Dendritic cell treated with granulocyte-macrophage colony-stimulating factor and Interleukin-4, amounts not matched to agents 40 ng/mL and 50 ng/mL, for 4 days (primary cell): ENCODE data around the gene CCDC81.

Source experiments
- H3K27ac Mint-ChIP-seq: one replicate; pipeline ENCODE4 v1.8.0; 2022; ENCODE audit warnings: mild to moderate bottlenecking, mixed read lengths
- H3K27me3 Mint-ChIP-seq: one replicate; pipeline ENCODE4 v1.8.0; 2022; ENCODE audit warnings: mild to moderate bottlenecking, mixed read lengths
- H3K36me3 Mint-ChIP-seq: one replicate; pipeline ENCODE4 v1.8.0; 2022; ENCODE audit warnings: low read depth, mixed read lengths
- H3K4me1 Mint-ChIP-seq: one replicate; pipeline ENCODE4 v1.8.0; 2022; ENCODE audit warnings: low read depth, mixed read lengths
- H3K4me3 Mint-ChIP-seq: one replicate; pipeline ENCODE4 v1.8.0; 2022; ENCODE audit warnings: mild to moderate bottlenecking, moderate library complexity, mixed read lengths
- H3K9me3 Mint-ChIP-seq: one replicate; pipeline ENCODE4 v1.8.0; 2022; ENCODE audit warnings: mixed read lengths
- intact Hi-C: fragments of 100-400 bp; cut with micrococcal nuclease; formaldehyde crosslinking; loops from one replicate; pipeline ENCODE4 v1.15.0; 2022

Gene CCDC81

DNA sequence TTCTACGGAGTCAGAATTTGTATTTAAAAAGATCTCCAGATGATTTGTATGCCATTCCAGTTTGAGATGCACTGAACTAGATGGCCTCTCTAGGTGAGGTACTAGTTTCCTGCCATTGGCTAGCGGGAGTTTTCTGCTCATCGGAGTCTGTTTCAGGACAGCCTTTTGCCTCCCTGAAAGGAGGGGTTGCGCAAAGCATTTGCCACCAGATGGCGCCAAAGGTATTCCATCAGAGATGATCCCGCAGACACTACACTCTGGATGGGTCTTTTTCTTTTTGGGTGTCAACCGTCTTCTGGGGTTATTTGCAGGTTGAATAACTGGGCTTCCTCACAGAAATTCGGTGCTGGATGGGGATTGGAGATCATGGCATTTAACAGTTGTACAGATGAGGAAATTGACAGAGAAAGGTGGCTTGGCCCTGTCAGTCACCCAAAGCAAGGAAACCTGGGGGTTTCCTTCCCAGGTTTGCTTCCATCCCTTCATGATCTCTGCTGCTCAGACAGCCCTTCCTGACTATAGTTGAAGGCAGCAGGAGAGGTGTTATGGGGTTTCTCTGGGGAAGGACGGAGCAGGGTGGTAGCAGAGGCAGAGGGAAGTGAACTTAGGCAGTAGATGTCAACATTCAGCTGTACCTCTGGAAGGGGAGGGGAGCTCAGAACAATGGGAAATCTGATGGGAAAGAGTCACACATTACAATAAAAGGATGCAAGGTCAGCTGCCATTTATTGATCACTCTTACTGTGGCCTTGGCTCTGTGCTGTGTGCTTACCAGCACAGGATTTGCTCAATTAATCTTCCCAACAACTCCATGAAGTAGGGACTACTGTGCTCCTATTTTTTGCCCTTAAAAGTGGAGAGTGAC is 81.6 kb downstream of the CCDC81 start:
- Mint-ChIP-seq H3K27ac (no peak overlapping the region), H3K9me3 (no peaks in the 10 kb centered on the region), H3K4me1 (peaks cover 21% of the 10 kb centered on the region), H3K36me3 (no peaks in the 10 kb centered on the region), H3K27me3 (no peaks in the 10 kb centered on the region), H3K4me3 (no peak overlapping the region)
- intact Hi-C loops, result loop anchor here (1.0 kb wide), 2 partner anchors 152 to 362 kb away; no protein-coding TSS in a partner anchor

DNA sequence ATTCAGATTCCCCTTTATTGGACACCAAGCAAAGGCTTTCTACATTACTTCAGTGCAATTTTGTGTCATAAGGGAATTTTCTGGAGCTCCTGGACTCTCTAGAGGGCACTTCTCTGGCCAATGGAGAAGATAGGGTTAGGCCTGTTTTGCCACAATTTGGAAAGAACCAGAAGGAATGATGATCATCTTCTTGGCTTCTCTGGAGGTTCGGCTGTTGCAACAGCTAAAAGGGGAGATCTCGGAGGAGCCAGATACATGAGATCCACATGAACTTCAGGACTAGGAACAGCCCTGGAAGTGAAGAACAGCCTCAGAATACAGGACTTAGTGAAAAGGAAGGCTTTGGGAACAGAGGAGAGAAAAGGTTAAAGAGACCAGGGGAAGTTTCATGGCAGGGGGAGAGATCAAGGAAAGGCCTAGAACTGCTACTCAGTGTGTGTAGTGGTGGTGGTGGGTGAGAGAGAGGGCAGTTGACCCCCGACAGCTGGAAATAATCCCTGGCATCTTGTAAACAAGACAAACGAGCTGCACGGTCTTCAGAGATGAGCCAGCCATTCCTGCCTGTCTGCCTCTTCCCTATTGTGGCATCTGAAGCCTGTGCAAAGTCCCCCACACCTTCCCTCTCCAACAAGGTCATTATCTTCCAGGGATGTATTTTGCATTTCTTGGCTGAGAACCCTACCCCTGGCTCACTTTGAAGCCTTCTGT is 83.8 kb downstream of the CCDC81 start:
- Mint-ChIP-seq H3K4me1 (peaks cover 25% of the 10 kb centered on the region), H3K27ac (no peak overlapping the region), H3K9me3 (no peaks in the 10 kb centered on the region), H3K36me3 (no peaks in the 10 kb centered on the region), H3K27me3 (no peaks in the 10 kb centered on the region), H3K4me3 (no peak overlapping the region)
- intact Hi-C loops, result no loop called here

DNA sequence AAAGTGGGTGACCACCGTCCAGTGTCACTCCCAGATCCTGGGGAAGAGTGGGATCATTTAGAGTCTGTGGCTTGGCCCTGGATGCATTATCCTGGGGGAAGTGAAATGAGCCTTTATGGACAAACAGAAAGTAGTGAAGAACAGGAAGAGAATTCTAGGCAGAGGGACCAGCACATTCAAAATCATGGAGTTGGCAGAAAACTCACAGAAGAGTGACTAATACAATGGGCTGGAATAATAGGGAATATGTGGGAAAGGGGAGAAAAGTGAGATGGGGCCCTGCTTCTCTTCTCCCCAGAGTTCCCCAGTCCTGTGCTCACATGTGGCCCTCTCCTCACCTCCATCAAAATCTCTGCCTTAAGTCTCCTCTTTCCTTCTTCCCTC is 84.3 kb downstream of the CCDC81 start:
- no peaks in the 10 kb centered on the region for H3K36me3 Mint-ChIP-seq
- peaks cover 25% of the 10 kb centered on the region for H3K4me1 Mint-ChIP-seq
- H3K27me3 Mint-ChIP-seq, result no peaks in the 10 kb centered on the region
- intact Hi-C loops, result no loop called here
- no peaks in the 10 kb centered on the region for H3K9me3 Mint-ChIP-seq
- no peak overlapping the region for H3K4me3 Mint-ChIP-seq
- H3K27ac Mint-ChIP-seq, result no peak overlapping the region

DNA sequence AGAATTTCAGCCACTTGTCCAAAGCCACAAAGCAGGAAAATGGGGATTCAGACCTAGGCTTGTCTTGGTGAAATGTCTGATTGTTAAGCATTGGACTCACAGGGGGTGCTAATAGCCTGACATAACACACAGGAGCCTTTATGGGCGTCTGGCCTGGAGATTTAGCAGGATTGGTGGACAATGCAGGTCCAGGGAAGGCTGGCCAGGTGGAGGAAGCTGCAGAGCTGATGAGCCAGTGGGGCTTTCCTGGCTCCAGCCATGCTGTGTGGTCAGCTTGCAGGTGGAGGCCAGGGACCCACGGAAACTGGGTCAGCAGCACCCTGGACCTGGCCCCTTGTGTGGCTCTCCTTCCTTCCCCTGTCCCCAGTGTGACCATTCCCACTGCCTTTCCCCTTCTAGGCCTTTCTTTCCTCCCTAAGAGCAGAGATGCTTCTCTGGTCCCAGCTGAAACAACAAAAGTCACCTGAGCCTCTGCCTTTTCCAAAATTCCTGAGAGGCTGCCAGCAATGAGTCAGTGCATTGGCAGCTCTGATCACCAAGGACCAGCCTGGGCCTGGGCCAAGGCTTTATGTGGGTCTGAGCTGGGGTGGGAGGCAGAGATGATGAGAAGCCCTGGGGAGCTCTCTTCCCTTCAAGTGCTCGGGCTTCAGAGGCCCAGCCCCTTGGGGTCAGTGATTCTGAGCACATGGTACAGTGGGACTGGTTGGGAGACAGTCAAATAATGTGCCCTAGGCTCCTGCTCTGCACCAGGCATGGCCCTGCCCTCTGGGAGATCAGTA is 85.2 kb downstream of the CCDC81 start:
- Mint-ChIP-seq H3K27ac (no peak overlapping the region), H3K4me1 (peaks cover 25% of the 10 kb centered on the region), H3K27me3 (no peaks in the 10 kb centered on the region), H3K9me3 (no peaks in the 10 kb centered on the region), H3K4me3 (no peak overlapping the region), H3K36me3 (no peaks in the 10 kb centered on the region)
- intact Hi-C loops, result no loop called here

- no peaks in the 10 kb centered on the region for H3K27me3 Mint-ChIP-seq
- no peak overlapping the region for H3K4me3 Mint-ChIP-seq
- no peaks in the 10 kb centered on the region for H3K36me3 Mint-ChIP-seq
- no peak overlapping the region for H3K27ac Mint-ChIP-seq
- peaks cover 25% of the 10 kb centered on the region for H3K4me1 Mint-ChIP-seq
- intact Hi-C loops, result no loop called here
- no peaks in the 10 kb centered on the region for H3K9me3 Mint-ChIP-seq
These were observed 86.0 kb downstream of the CCDC81 start for GRCh38 chr11:86460461-86461385.

DNA sequence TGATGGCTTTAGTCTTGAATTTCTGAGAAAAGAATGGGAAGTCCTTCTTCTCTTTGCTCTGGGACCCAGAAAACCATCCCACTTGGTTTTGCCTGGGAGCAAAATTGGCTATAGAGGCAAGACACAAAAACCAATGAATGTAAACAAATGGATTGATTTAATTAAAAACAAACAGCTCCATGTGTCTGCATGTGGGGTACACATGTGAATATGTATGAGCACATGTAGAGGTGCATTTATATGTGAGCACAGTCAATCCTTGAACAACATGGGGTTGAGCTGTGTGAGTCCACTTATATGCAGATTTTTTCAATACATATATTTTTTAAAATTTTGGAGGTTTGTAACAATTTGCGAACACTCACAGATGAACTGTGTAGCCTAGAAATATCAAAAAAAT is 87.2 kb downstream of the CCDC81 start:
- H3K9me3 Mint-ChIP-seq, result no peaks in the 10 kb centered on the region
- intact Hi-C loops, result no loop called here
- peaks cover 18% of the 10 kb centered on the region for H3K4me1 Mint-ChIP-seq
- H3K27ac Mint-ChIP-seq, result no peak overlapping the region
- no peaks in the 10 kb centered on the region for H3K27me3 Mint-ChIP-seq
- no peak overlapping the region for H3K4me3 Mint-ChIP-seq
- no peaks in the 10 kb centered on the region for H3K36me3 Mint-ChIP-seq

GRCh38 chr11:86463120-86463519 is 88.4 kb downstream of the CCDC81 start:
- no peak overlapping the region for H3K27ac Mint-ChIP-seq
- no peaks in the 10 kb centered on the region for H3K36me3 Mint-ChIP-seq
- no peaks in the 10 kb centered on the region for H3K27me3 Mint-ChIP-seq
- H3K4me1 Mint-ChIP-seq, result peaks cover 18% of the 10 kb centered on the region
- no peak overlapping the region for H3K4me3 Mint-ChIP-seq
- no peaks in the 10 kb centered on the region for H3K9me3 Mint-ChIP-seq
- intact Hi-C loops, result no loop called here

- Mint-ChIP-seq H3K27me3 (no peaks in the 10 kb centered on the region), H3K36me3 (no peaks in the 10 kb centered on the region), H3K9me3 (no peaks in the 10 kb centered on the region), H3K4me3 (no peak overlapping the region), H3K4me1 (peaks cover 18% of the 10 kb centered on the region), H3K27ac (no peak overlapping the region)
- intact Hi-C loops, result no loop called here
These were observed 89.3 kb downstream of the CCDC81 start for GRCh38 chr11:86463955-86464354.

GRCh38 chr11:86464509-86465221 is 90.0 kb downstream of the CCDC81 start:
- Mint-ChIP-seq H3K9me3 (no peaks in the 10 kb centered on the region), H3K36me3 (no peaks in the 10 kb centered on the region), H3K27me3 (no peaks in the 10 kb centered on the region), H3K27ac (no peak overlapping the region), H3K4me1 (peaks cover 18% of the 10 kb centered on the region), H3K4me3 (no peak overlapping the region)
- intact Hi-C loops, result no loop called here

DNA sequence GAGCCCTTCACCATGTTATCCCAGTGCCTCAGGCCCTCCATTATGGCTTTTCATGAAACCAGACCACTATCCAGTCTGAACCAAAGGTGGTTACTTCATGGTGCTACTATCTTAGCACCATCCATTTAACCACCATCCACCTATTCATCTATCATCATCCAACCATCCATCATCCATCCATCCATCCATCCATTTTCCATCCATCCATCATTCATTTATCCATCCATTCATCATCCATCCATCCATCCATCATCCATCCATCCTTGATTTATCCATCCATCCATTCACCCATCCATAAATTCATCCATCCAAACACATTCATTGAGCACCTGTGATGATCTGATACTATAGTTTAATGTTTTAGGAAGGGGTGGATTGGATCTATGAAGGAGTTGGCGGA is 93.5 kb downstream of the CCDC81 start:
- no peaks in the 10 kb centered on the region for H3K27me3 Mint-ChIP-seq
- H3K4me3 Mint-ChIP-seq, result no peak overlapping the region
- intact Hi-C loops, result no loop called here
- H3K36me3 Mint-ChIP-seq, result no peaks in the 10 kb centered on the region
- no peak overlapping the region for H3K27ac Mint-ChIP-seq
- H3K4me1 Mint-ChIP-seq, result no peaks in the 10 kb centered on the region
- no peaks in the 10 kb centered on the region for H3K9me3 Mint-ChIP-seq

DNA sequence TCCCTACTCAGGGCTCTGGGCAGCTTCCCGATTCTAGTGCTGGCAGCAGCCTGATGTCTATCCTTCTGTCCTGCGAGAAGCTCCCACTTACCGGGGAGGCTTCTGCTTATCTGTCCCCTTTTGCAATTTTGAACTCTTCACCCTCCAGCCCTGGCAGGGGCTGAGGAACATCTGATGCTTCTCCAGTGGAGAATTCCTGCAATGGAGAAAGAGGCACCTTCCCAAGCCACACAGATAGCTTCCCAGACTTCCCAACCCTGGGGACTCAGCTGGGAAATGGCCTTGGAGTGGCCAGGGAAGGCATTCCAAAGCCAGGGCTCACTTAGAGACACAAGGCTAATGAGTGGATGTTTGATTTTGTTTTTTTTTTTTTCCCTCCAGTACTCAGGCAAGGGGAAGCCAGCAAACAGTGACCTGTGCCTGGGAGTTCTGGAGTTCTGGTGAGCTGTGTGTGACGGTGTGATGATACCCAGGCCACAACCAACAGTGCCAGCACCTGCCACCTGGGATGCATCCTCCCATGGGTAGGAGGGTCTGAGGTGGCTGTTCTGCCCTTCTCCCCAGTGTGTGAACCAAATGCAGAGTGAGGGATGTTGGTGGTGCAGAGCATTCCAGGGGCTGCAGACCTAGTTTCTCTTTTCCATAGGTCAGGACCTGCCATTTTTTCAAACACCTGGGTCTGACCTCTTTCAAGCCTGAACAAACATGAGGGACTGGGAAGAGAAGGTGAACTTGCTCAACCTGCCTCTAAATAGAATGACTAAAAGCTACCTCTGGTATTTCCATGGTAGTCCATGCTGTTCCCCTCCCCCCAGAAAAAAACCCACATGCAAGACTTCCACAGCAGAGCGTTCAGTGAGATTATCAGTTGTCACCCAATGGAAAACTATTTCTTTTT is 95.1 kb downstream of the CCDC81 start:
- H3K4me1 Mint-ChIP-seq, result no peaks in the 10 kb centered on the region

More for the DNA sequence above, 95.1 kb downstream of the CCDC81 start:
- Mint-ChIP-seq H3K27me3 (no peaks in the 10 kb centered on the region), H3K4me3 (no peak overlapping the region), H3K9me3 (no peaks in the 10 kb centered on the region), H3K36me3 (no peaks in the 10 kb centered on the region), H3K27ac (no peak overlapping the region)
- intact Hi-C loops, result no loop called here
